Lower leg skin (tissue), 4 donors: ENCODE results near the gene MRPL58. TPM values are rescaled to one million over a fixed set of nuclear protein-coding genes. Genes with fewer than 3 reads are reported as not detected.

Source experiments
- DNase-seq, 2 donors: peaks; one replicate each; pipeline ENCODE4 v3.0.0-alpha.2; 2019; ENCODE audit warnings: low spot score in 2 of 2
- H3K4me3 ChIP-seq: fragments of 200-600 bp; sonication (generic); 2 replicates; pipeline ENCODE4 v1.5.1; 2017; ENCODE audit warnings: mild to moderate bottlenecking, low read depth; ENCODE audit not compliant: poor library complexity, severe bottlenecking
- POLR2A ChIP-seq, 2 donors: fragments of 450-650 bp; IDR thresholded peaks; one replicate each; pipeline ENCODE4 v1.6.1; 2016 to 2017; ENCODE audit warnings: antibody characterized with exemption in 2 of 2, mild to moderate bottlenecking in 1 of 2, moderate library complexity in 1 of 2
- WGBS, 2 donors: methylation state at CpG; one replicate each; pipeline ENCODE4 v1.1.5; 2018; 5-methylcytosine and 5-hydroxymethylcytosine counted together
- intact Hi-C: fragments of 100-400 bp; cut with DNase I; formaldehyde crosslinking; loops from one replicate; pipeline ENCODE4 v1.15.0; 2023; ENCODE audit warnings: low total_unique reads
- total RNA-seq, 4 donors: library from RNA; depleted of rRNA; stranded (reverse); fragments of >200 nt; gene quantifications; one replicate each; pipeline ENCODE4 v1.1.0, GENCODE V29; 2016
- TF ChIP-seq, protein P1 (sequence below), 3 donors: fragments of 450-650 bp; IDR thresholded peaks; one replicate each; pipeline ENCODE4 v1.5.1; 2016; ENCODE audit warnings: antibody characterized with exemption in 3 of 3, mild to moderate bottlenecking in 3 of 3, moderate library complexity in 2 of 3

The MRPL58 gene
- total RNA-seq, 4 donors from 2014 or later: 48.6 to 76.4 (median 58.8) TPM

DNA sequence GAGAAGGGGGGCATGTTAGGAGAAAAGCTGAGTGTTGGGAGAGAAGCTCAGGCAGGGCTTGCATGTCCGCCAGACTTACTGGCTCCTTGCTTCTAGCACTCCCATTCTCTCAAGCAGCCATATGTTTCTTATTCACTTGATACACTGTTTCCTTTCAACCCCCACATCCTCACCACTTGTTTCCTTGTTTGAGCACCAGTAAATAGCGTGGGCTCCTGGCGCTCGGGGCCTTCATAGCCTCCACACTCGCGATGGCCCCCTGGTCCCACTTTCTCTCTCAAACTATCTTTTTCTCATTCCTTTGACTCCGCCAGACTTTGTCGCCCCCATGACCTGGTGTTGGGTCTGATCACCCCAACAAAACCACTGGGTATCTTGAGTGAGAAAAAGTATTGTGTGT is 17.7 kb downstream of the MRPL58 start:
- TF ChIP-seq POLR2A (IDR thresholded peaks at IDR 0.05): no peak
- TF ChIP-seq, protein P1, sequence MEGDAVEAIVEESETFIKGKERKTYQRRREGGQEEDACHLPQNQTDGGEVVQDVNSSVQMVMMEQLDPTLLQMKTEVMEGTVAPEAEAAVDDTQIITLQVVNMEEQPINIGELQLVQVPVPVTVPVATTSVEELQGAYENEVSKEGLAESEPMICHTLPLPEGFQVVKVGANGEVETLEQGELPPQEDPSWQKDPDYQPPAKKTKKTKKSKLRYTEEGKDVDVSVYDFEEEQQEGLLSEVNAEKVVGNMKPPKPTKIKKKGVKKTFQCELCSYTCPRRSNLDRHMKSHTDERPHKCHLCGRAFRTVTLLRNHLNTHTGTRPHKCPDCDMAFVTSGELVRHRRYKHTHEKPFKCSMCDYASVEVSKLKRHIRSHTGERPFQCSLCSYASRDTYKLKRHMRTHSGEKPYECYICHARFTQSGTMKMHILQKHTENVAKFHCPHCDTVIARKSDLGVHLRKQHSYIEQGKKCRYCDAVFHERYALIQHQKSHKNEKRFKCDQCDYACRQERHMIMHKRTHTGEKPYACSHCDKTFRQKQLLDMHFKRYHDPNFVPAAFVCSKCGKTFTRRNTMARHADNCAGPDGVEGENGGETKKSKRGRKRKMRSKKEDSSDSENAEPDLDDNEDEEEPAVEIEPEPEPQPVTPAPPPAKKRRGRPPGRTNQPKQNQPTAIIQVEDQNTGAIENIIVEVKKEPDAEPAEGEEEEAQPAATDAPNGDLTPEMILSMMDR (IDR thresholded peaks at IDR 0.05): no peak
- intact Hi-C loops: no loop called here
- WGBS, 2 donors: 90 to 93% methylated on average over 8 of the region's 8 CpGs
- DNase-seq: no peak
- H3K4me3 ChIP-seq: no peak overlapping the region

DNA sequence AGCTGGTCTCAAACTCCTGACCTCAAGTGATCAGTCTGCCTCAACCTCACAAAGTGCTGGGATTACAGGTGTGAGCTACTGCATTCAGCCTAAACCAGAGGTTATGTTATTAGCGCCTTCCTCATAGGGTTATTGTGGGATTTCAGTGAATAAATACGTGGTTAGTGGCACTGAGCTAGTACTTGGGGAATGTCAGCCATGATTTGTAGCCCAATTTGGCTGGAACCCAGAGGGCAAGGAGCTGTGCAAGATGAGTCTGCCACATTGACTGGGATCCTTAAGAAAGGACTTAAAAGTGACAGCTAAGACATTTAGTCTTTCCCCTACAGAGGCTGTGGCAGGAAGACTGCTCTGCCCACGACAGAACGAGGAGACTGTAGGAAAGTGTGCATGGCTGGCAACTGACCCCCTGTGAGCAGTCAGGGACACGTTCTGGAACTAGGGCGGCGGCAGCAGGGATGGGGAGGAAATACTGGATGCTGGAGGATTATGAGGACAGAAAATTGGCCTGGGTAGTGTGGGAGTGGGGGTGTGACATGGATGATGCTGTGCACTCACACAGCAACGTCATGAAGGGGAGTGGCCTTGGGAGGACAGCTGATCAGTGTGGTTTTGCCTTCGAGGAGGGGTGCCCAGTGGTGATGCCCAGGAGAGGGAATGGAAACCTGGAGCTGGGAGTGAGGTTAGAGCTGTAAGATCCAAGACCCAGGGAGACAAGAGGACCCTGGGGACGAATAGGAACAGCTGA is 19.7 kb downstream of the MRPL58 start:
- intact Hi-C loops: no loop called here
- H3K4me3 ChIP-seq: no peak overlapping the region
- TF ChIP-seq, protein P1 (IDR thresholded peaks at IDR 0.05): no peak
- no peak for TF ChIP-seq POLR2A (IDR thresholded peaks at IDR 0.05)
- peak; percentile 80 to 96 for DNase-seq
- 4 to 10% methylated on average over 10 of the region's 10 CpGs for WGBS, 2 donors

DNA sequence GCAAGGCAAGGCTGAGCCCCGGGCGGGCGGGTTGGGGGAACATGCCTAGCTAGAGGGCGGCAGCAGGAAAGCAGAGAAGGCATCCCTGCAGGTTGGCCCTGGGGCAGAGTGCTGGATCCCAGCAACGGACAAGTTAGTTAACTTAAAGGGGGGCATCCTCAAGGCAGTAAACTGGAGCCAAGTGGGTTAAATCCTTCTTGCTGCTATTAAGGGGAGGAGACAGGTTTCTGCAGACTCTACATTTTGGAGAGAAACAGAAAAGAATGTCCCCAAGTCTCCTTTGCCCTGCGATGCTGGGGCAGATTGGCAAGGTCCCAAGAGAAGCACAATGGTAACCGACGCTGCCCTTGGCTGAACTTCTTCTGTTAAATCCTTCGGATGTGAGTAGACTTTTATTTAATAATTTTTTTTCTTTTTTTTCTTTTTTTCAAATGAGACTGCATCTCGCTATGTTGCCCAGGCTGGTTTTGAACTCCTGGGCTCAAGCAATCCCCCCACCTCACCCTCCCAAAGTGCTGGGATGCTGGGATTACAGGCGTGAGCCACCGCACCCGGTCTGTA is 20.3 kb downstream of the MRPL58 start:
- TF ChIP-seq, protein P1 (IDR thresholded peaks at IDR 0.05): no peak
- TF ChIP-seq POLR2A (IDR thresholded peaks at IDR 0.05): no peak
- intact Hi-C loops: no loop called here
- DNase-seq: no peak
- no peak overlapping the region for H3K4me3 ChIP-seq
- 1 to 2% methylated on average over 13 of the region's 13 CpGs for WGBS, 2 donors

DNA sequence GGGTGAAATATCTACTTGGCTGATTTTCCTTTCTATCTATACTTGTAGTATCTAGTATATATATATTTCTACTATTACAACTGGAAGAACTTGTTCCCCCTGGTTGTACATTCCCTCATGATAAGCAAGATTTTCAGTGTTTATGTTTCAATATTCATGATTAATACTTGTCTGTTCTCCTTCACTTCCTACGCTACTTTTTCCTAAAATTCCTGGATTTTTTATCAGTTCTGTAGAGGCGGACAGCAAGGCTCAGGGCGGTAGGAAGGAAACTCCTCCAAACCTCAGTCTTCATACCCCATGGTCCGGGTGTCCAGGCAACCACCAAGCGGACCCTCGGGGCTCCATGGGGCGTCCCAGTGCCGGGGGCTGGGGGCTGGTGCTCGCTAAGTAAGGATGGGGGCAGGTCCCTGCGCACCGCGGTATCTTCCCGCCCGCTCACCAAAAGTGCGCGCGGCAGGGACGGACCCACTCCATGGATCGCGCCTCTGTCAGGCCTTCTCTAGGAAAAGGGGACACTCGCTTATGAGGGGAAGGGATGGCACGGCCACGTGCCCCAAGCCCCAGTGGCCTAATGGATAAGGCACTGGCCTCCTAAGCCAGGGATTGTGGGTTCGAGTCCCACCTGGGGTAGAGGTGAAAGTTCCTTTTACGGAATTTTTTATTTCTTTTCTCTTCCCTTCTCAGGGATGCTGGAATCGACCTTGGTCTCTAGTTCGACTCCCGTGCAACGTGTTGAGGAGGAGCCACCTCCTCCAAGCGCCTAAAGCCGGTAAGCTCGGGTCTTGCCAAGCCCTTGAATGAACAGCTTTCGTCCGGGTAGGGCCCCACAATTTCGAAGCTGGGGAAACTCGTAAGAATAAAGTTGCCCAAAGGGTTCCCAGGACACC is 21.1 kb downstream of the MRPL58 start:
- intact Hi-C loops: no loop called here
- DNase-seq: peak; percentile 95 to 99
- TF ChIP-seq, protein P1 (IDR thresholded peaks at IDR 0.05): no peak
- no peak for TF ChIP-seq POLR2A (IDR thresholded peaks at IDR 0.05)
- 1 to 7% methylated on average over 31 to 33 of the region's 36 CpGs for WGBS, 2 donors
- peak overlapping the region; percentile 23 for H3K4me3 ChIP-seq

DNA sequence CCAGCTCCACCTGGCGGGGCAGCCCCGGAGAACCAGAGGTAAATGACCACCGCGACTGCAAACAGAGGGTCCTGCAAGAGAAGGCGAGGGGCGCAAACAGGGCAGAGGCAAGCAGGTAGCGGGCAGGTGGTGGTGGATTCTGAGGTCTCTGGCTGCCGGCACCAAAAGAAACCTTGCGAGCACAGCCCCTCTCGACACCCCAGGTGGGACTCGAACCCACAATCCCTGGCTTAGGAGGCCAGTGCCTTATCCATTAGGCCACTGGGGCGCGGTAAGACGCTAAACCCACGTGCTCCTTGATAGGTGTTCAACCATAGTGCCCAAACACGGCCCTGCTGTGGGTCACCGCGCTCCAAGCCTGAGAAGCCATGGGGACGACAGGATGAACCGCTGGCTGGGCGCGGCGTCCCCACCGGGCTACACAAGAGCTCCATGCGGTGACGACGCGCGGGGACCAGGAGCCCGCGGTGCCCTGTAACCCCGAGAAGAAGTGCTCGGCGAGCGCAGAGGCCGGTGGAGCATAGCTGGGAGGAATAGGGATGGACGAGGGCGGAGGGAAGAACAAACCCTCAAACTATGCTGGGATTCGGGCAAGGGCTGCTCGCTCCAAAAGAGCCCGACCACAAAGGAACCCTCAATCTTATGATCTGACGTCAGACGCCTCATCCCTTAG is 21.9 kb downstream of the MRPL58 start:
- peak; percentile 84 to 98 for DNase-seq
- TF ChIP-seq, protein P1 (IDR thresholded peaks at IDR 0.05): no peak
- no peak for TF ChIP-seq POLR2A (IDR thresholded peaks at IDR 0.05)
- H3K4me3 ChIP-seq: peak overlapping the region; percentile 63
- intact Hi-C loops: no loop called here
- WGBS, 2 donors: 8 to 9% methylated on average over 43 of the region's 43 CpGs
